GM19468 (cell line): ENCODE results near the gene USP3.
"Not testable (repeated sequence)": the region's sequence is repeated elsewhere in the genome, so short reads cannot be mapped to it uniquely, and the experiment has no call there.

Experiments used
- ATAC-seq: cut with Tn5 transposase; IDR thresholded peaks from one replicate; pipeline ENCODE4 v1.9.1; 2021; ENCODE audit warnings: mild to moderate bottlenecking, moderate library complexity, moderate number of reproducible peaks; ENCODE audit not compliant: unreplicated experiment; ENCODE audit errors: extremely low read depth

The USP3 gene

DNA sequence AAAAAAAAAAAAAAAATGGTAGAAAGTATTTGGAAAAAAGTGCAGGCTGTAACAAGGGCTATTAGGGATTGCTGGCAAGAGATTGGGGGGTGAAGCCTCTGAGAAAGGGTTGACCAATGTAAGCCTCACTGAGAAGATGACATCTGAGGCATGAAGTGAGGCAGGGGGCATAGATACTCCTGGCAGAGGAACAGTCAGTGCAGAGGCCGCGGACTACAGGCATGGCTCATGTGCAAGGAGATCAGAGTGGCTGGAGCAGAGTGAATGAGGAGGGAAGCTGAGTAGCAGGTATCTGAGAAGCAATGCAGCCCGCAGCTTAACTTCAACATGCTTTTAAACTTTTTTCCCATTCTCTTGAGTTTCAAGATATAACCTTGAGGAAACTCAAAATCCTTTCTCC is 98.2 kb downstream of the USP3 start:
- no peak for ATAC-seq

GRCh38 chr15:63603516-63603915 is 99.1 kb downstream of the USP3 start:
- ATAC-seq: no peak

DNA sequence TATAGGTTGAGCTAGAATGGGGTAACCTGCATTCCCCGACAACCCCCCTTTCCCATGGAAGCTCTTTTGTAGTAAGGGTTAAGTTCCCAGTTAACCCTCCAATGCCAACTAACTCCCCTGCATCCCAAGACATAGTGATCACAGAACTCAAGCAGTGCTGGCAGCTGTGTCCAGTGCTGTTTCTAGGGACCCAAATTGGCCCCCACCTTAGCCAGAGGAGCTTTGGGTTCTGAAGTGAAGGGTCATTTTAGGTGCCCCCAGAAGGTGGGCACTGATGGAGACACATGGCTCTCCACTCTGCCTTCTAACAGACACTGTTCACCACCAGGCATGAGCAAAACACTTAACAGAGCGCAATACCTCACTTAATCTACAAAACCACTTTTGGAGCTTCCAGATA is 99.9 kb downstream of the USP3 start:
- no peak for ATAC-seq

GRCh38 chr15:63605036-63605435 is 100.6 kb downstream of the USP3 start:
- no peak for ATAC-seq

GRCh38 chr15:63605816-63606215 is 101.4 kb downstream of the USP3 start:
- no peak for ATAC-seq

DNA sequence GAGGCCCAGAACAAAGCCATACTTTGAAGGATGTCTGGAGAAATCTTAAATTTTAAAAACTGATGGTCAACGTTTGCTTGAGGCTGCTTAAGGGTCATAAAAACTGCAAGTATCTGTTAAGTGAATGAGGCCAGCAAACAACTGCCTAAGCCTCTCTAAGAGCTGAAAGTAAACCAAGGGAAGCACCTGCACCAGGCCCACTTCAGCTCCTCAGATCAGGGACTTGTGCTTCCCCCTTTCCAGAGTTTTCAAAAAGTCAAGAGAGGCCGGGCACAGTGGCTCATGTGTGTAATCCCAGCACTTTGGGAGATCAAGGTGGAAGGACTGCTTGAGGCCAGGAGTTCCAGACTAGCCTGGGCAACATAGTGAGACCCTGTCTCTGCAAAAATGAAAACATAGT is 101.9 kb downstream of the USP3 start:
- ATAC-seq: no peak

GRCh38 chr15:63608989-63609388 is 104.6 kb downstream of the USP3 start:
- ATAC-seq: no peak

- no peak for ATAC-seq
Observed at GRCh38 chr15:63609448-63609847, 105.1 kb downstream of the USP3 start.

- ATAC-seq: no peak
Observed at GRCh38 chr15:63610209-63610841, 105.9 kb downstream of the USP3 start.

DNA sequence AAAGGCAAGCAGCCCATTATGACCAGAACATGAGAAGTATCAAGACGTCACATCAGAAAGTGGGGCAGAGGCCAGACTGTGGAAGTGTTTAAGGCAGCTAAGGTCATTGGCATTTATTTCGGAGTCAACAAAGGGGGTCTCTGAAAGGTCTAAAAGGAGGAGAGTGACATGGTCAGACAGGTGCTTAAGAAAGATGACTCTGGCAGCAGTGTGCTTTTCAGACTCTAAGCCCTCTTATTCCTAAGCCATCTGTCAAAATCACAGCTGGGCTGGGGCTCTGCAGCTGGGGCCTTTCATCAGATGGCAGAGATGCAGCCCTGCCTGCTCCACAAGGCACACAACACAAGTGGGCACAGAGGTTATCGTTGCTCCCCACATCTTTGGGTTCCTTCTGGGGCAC is 106.8 kb downstream of the USP3 start:
- no peak for ATAC-seq

DNA sequence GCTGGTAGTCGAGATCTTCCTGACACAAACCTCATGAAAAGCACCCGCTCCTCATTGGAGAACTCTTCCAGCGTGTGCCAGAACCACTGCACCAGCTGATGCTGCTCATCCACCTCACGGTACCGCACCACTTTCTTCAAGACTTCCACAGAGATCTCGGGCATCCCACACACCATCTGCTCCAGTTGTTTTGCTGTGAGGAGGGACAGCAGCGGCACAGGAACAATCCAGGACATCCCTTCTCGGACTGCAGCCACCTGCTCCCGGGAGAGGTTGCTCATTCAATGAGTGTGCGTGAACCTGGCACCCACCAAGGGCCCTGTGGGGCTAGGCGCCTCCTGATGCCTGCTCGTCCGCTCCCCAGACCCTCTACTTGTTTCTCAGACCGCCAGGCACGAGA is 107.9 kb downstream of the USP3 start:
- ATAC-seq: no peak

- no peak for ATAC-seq
Observed at GRCh38 chr15:63615935-63616334, 111.5 kb downstream of the USP3 start.

DNA sequence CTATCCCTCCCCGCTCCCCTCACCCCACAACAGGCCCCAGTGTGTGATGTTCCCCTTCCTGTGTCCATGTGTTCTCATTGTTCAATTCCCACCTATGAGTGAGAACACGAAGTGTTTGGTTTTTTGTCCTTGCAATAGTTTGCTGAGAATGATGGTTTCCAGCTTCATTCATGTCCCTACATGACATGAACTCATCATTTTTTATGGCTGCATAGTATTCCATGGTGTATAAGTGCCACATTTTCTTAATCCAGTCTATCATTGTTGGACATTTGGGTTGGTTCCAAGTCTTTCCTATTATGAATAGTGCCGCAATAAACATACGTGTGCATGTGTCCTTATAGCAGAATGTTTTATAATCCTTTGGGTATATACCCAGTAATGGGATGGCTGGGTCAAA is 112.8 kb downstream of the USP3 start:
- ATAC-seq: not testable (repeated sequence)

- ATAC-seq: not testable (repeated sequence)
Observed at GRCh38 chr15:63617627-63618026, 113.2 kb downstream of the USP3 start.

GRCh38 chr15:63620760-63621159 is 116.4 kb downstream of the USP3 start:
- ATAC-seq: not testable (repeated sequence)

- no peak for ATAC-seq
Observed at GRCh38 chr15:63623232-63623969, 119.0 kb downstream of the USP3 start.

GRCh38 chr15:63626955-63627354 is 122.6 kb downstream of the USP3 start:
- no peak for ATAC-seq

DNA sequence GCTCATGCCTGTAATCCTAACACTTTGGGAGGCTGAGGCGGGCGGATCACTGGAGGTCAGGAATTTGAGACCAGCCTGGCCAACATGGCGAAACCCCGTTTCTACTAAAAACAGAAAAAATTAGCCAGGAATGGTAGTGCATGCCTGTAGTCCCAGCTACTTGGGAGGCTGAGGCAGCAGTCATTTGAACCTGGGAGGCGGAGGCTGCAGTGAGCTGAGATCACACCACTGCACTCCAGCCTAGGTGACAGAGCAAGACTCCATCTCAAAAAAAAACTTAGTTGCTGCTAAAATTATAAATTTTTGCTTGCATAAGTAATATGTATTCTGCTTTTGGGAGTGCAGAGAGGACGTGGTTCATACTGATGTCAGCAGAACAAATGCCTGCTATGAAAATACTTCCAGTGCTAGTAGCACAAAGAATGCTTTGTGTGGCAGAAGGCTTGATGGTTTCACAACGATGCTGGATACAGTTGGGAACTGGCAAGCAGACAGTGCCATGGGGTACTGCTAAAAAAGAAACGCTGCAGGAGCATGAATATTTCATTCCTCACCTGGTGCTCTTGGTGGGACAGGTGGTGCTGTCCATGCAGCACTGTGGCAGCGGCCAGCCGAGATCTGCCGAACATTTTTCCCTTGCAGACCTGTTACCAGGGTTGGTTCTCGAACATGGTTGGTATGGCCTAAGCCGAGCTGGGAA is 123.9 kb downstream of the USP3 start:
- ATAC-seq: no peak

DNA sequence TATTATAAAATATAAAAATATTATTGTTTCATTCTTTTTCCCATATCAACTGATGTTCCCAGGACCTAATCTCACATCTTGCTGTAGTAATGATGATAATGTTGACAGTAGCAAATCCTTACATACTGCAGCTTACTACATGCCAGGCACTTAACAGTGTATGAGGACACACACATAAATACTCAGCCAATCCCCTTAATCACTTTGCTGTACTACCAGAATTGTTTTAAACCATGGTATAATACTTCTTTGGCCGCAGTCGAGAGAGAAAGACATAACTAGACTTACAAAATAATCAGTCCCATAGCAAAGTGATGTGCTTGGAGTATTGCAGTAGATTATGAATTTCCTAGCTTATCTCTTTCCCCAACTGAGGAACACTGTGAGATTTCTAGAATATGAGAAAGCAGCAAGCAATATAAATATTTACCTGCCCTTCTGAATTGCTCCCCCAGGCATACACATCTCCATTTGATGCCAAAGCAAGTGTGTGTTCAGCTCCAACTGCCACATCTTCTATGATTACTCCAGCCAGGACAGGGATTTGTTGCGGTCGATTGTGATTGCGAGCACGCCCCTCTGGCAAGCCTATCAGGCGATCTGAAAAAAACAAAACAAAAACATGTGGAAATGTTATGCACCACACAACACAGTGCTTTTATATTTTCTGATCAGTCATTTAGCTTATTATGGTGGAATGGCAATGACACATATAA is 125.8 kb downstream of the USP3 start:
- no peak for ATAC-seq

GRCh38 chr15:63633312-63633711 is 128.9 kb downstream of the USP3 start:
- no peak for ATAC-seq

- ATAC-seq: no peak
Observed at GRCh38 chr15:63634154-63634553, 129.8 kb downstream of the USP3 start.
